Endothelial cell of umbilical vein (primary cell): ENCODE data around the gene SUSD6. TPM values are rescaled to one million over a fixed set of nuclear protein-coding genes. Genes with fewer than 3 reads are reported as not detected.

Experiments
- BruUV-seq: library from RNA; stranded (reverse); fragments of 400-500 nt; replicated peaks from 2 replicates; lab custom pipeline; 2021; lab: Mats Ljungman, UMichigan
- CTCF ChIA-PET: fragments of 300-600, 350-600 bp; sonication (Branson Sonifier 250); formaldehyde crosslinking; loops from one replicate; lab custom pipeline; 2021; ENCODE audit warnings: antibody characterized with exemption, inconsistent platforms; lab: Charles Lee
- POLR2A ChIA-PET: fragments of 300-600, 350-600 bp; sonication (Branson Sonifier 250); formaldehyde crosslinking; loops from one replicate; lab custom pipeline; 2021; ENCODE audit warnings: antibody characterized with exemption, inconsistent platforms; lab: Charles Lee
- DNase-seq: peaks from one replicate; pipeline ENCODE4 v3.0.0-alpha.2; 2011; ENCODE audit warnings: low read depth, low spot score
- FAIRE-seq: peaks from 2 replicates; lab custom pipeline; 2011; peaks lifted over from hg19 to GRCh38; lab: Jason Lieb, UNC
- H2AFZ ChIP-seq: 2 replicates; pipeline ENCODE4 v1.6.0; 2012; ENCODE audit warnings: low read depth, low read length, control low read depth, inconsistent platforms
- H3K27ac ChIP-seq: 2 replicates; pipeline ENCODE4 v1.5.1; 2011; ENCODE audit warnings: low read depth, mild to moderate bottlenecking, control low read depth, low read length, moderate library complexity; ENCODE audit not compliant: insufficient read depth
- H3K27me3 ChIP-seq, 2 experiments: 2 replicates each; pipeline versions ENCODE4 v1.6.0 to v1.6.1; 2011; ENCODE audit warnings: low read length in 2 of 2, mixed read lengths in 1 of 2; ENCODE audit not compliant: control insufficient read depth in 2 of 2, insufficient read depth in 2 of 2
- H3K36me3 ChIP-seq, 2 experiments: 2 replicates in 1 of 2; 3 replicates in 1 of 2; pipeline ENCODE4 v1.5.1; 2011; ENCODE audit warnings: low read length in 2 of 2, mild to moderate bottlenecking in 1 of 2, moderate library complexity in 1 of 2; ENCODE audit not compliant: control insufficient read depth in 2 of 2, insufficient read depth in 2 of 2; ENCODE audit errors: extremely low read depth in 1 of 2
- H3K4me1 ChIP-seq: 3 replicates; pipeline ENCODE4 v1.5.1; 2011; ENCODE audit warnings: mild to moderate bottlenecking, low read length; ENCODE audit not compliant: control insufficient read depth, insufficient read depth; ENCODE audit errors: extremely low read depth
- H3K4me2 ChIP-seq: 2 replicates; pipeline ENCODE4 v1.6.1; 2011; ENCODE audit warnings: low read length, control low read depth, mixed read lengths; ENCODE audit not compliant: insufficient read depth
- H3K4me3 ChIP-seq, 3 experiments: fragments of 200-600 bp in 1 of 3; sonication (generic), shearing (Covaris generic) in 1 of 3; replicated peaks in 1 of 3; 2 replicates each; pipeline ENCODE4 v1.5.1; 2011 to 2016; ENCODE audit warnings: control low read depth in 3 of 3, low read length in 3 of 3, mild to moderate bottlenecking in 2 of 3, inconsistent platforms in 1 of 3, low read depth in 1 of 3, moderate library complexity in 1 of 3; ENCODE audit not compliant: insufficient read depth in 1 of 3
- H3K79me2 ChIP-seq: 2 replicates; pipeline ENCODE4 v1.6.0; 2012; ENCODE audit warnings: low read length, inconsistent platforms; ENCODE audit not compliant: control insufficient read depth, insufficient read depth
- H3K9ac ChIP-seq: replicated peaks from 2 replicates; pipeline ENCODE3; 2011; ENCODE audit warnings: low read length, control low read depth; ENCODE audit not compliant: insufficient read depth; ENCODE audit errors: extremely low read depth
- H3K9me1 ChIP-seq: replicated peaks from 3 replicates; pipeline ENCODE4 v1.6.0; 2011; ENCODE audit warnings: mild to moderate bottlenecking, low read length; ENCODE audit not compliant: control insufficient read depth, insufficient read depth; ENCODE audit errors: extremely low read depth
- H3K9me3 ChIP-seq: replicated peaks from 2 replicates; pipeline ENCODE4 v1.5.1; 2012; ENCODE audit warnings: low read length, inconsistent platforms; ENCODE audit not compliant: control insufficient read depth, insufficient read depth
- H4K20me1 ChIP-seq: replicated peaks from 2 replicates; pipeline ENCODE3; 2011; ENCODE audit warnings: mild to moderate bottlenecking, low read length; ENCODE audit not compliant: control insufficient read depth, insufficient read depth; ENCODE audit errors: extremely low read depth
- CTCF ChIP-seq, 2 donors: IDR thresholded peaks; 1 replicate in 1 of 2; 2 replicates in 1 of 2; pipeline ENCODE4 v1.5.1; 2011; ENCODE audit warnings: low read length in 2 of 2, mild to moderate bottlenecking in 2 of 2, moderate library complexity in 2 of 2, control low read depth in 1 of 2, inconsistent platforms in 1 of 2, low read depth in 1 of 2; ENCODE audit not compliant: insufficient read depth in 1 of 2; ENCODE audit errors: extremely low read depth in 1 of 2
- FOS ChIP-seq: IDR thresholded peaks from 2 replicates; pipeline ENCODE4 v1.6.1; 2011; ENCODE audit warnings: mild to moderate bottlenecking, low read length, moderate library complexity, borderline replicate concordance; ENCODE audit not compliant: insufficient read depth
- GATA2 ChIP-seq: IDR thresholded peaks from 2 replicates; pipeline ENCODE4 v1.7.0; 2011; ENCODE audit warnings: low read depth, mild to moderate bottlenecking, moderate library complexity, mixed read lengths, low read length; ENCODE audit not compliant: insufficient read length, insufficient read depth
- JUN ChIP-seq: IDR thresholded peaks from 2 replicates; pipeline ENCODE4 v1.6.1; 2011; ENCODE audit warnings: borderline replicate concordance, low read depth; ENCODE audit not compliant: insufficient read length, insufficient read depth
- POLR2A ChIP-seq: IDR thresholded peaks from 2 replicates; pipeline ENCODE4 v1.6.1; 2012; ENCODE audit warnings: low read depth, mild to moderate bottlenecking, control low read depth, low read length
- POLR2AphosphoS5 ChIP-seq: IDR thresholded peaks from 2 replicates; pipeline ENCODE4 v1.6.1; 2012; ENCODE audit warnings: low read depth, mild to moderate bottlenecking, control low read depth, low read length, moderate library complexity; ENCODE audit not compliant: insufficient read depth
- dilution Hi-C: fragments of 300-500 bp; cut with MboI; formaldehyde crosslinking; loops from one replicate; pipeline ENCODE4 v1.15.0; 2019; ENCODE audit warnings: low sequenced_read_pairs; ENCODE audit not compliant: extremely low pct_ligation_motif_present
- intact Hi-C: fragments of 100-400 bp; cut with micrococcal nuclease; formaldehyde crosslinking; loops from one replicate; pipeline ENCODE4 v1.10.0; 2022
- polyA plus RNA-seq, 4 experiments: library from polyadenylated mRNA; depleted of rRNA in 3 of 4; stranded (reverse) in 3 of 4; unstranded in 1 of 4; fragments of >200 nt; gene quantifications; 2 replicates each; pipeline versions ENCODE4 v1.2.1 to v1.2.3, GENCODE V29; 2011 to 2012; ENCODE audit warnings: missing spikeins in 1 of 4
- total RNA-seq: library from RNA; stranded (reverse); gene quantifications from 2 replicates; pipeline ENCODE4 v1.2.3, GENCODE V29; 2021

Gene SUSD6
- total and polyA plus RNA-seq, 2 donors (not counting 3 experiments of a cell fraction or from before 2014, with no cell fraction given) = 13.4 to 19.5 TPM

GRCh38 chr14:69760810-69761209 is 149.4 kb downstream of the SUSD6 start:
- dilution Hi-C loops (no loop called here), intact Hi-C loops (loop anchor here (10.0 kb wide), 1 partner anchor 366 kb away; the partner anchor contains the start of genes ERH and SLC39A9)
- DNase-seq (peak; percentile 70), FAIRE-seq (peak; percentile 72)
- Histone ChIP-seq H4K20me1 (no peaks in the 10 kb centered on the region), H3K9me3 (no peaks in the 10 kb centered on the region), H3K4me3 (peak overlapping the region in 1 of 3 experiments; percentile 36), H3K4me2 (peak overlapping the region; percentile 87), H3K4me1 (peaks cover 19% of the 10 kb centered on the region), H3K79me2 (no peaks in the 10 kb centered on the region), H3K9ac (peak overlapping the region; percentile 8), H3K27ac (peak overlapping the region; percentile 83), H2AFZ (peak overlapping the region; percentile 44), H3K36me3 (no peaks in the 10 kb centered on the region), H3K27me3 (no peaks in the 10 kb centered on the region), H3K9me1 (no peaks in the 10 kb centered on the region)
- BruUV-seq = no TSS peak
- CTCF ChIA-PET = interaction anchor here (0.6 to 2.8 kb wide), 8 partner anchors 9 to 301 kb away, joined by 3 to 20 read pairs (median 3); no protein-coding TSS in a partner anchor
- peak; percentile 61 for TF ChIP-seq POLR2AphosphoS5
- no peak for TF ChIP-seq CTCF (IDR thresholded peaks at IDR 0.05; ENCODE audit: extremely low read depth in 1 of 2, insufficient read depth in 1 of 2, low read depth in 1 of 2, low read length in 2 of 2)
- TF ChIP-seq FOS = peak; percentile 90
- peak; percentile 40 for TF ChIP-seq POLR2A
- peak; percentile 77 for TF ChIP-seq GATA2
- TF ChIP-seq JUN = peak; percentile 77
- POLR2A ChIA-PET = no interaction called here
